ENCODE results near the gene PTGES3. TPM values are rescaled to one million over a fixed set of nuclear protein-coding genes. Genes with fewer than 3 reads are reported as not detected.

Gene PTGES3
- total and polyA plus RNA-seq, 10 of the 15 experiments (the other 5 are each of a cell fraction or from before 2014, with no cell fraction given), result 117 to 520 (median 175) TPM

GRCh38 chr12:56645717-56646446 lies 42.2 kb downstream of the PTGES3 start, which contains the start of gene ATP5F1B (continued):
- peak; percentile 57 to 66; a peak in 3 of 4 replicates for TF ChIP-seq IKZF2 (IDR thresholded peaks at IDR 0.05)
- peak; percentile 28 for TF ChIP-seq SIX5 (IDR thresholded peaks at IDR 0.05; ENCODE audit: low read depth, low read length, severe bottlenecking)
- TF ChIP-seq PAX5 (IDR thresholded peaks at IDR 0.05; ENCODE audit: borderline replicate concordance, low read depth, low read length), result no peak
- no peak for TF ChIP-seq BCL11A (IDR thresholded peaks at IDR 0.05; ENCODE audit: low read depth, low read length)
- peak; percentile 5; the same call in 1 of the 2 replicates for TF ChIP-seq NRF1 (conservative IDR thresholded peaks at IDR 0.05; ENCODE audit: low read depth, low read length)
- no peak for TF ChIP-seq NFXL1 (IDR thresholded peaks at IDR 0.05; ENCODE audit: borderline replicate concordance)
- no peak for TF ChIP-seq MEF2B (IDR thresholded peaks at IDR 0.05; ENCODE audit: partially characterized antibody, poor library complexity, severe bottlenecking)
- no peak for TF ChIP-seq CEBPB (IDR thresholded peaks at IDR 0.05; ENCODE audit: borderline replicate concordance in 1 of 2, low read depth in 2 of 2, low read length in 2 of 2)
- TF ChIP-seq HDGF (IDR thresholded peaks at IDR 0.05), result 0 out of 2 replicates have a peak, but pooled peaks have one; percentile 14
- TF ChIP-seq BMI1 (IDR thresholded peaks at IDR 0.05; ENCODE audit: borderline replicate concordance), result no peak
- TF ChIP-seq RBBP5 (conservative IDR thresholded peaks at IDR 0.05), result no peak
- TF ChIP-seq, protein P1, sequence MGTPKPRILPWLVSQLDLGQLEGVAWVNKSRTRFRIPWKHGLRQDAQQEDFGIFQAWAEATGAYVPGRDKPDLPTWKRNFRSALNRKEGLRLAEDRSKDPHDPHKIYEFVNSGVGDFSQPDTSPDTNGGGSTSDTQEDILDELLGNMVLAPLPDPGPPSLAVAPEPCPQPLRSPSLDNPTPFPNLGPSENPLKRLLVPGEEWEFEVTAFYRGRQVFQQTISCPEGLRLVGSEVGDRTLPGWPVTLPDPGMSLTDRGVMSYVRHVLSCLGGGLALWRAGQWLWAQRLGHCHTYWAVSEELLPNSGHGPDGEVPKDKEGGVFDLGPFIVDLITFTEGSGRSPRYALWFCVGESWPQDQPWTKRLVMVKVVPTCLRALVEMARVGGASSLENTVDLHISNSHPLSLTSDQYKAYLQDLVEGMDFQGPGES (IDR thresholded peaks at IDR 0.05), result peak; percentile 99
- no peak for TF ChIP-seq MTA3 (IDR thresholded peaks at IDR 0.05; ENCODE audit: borderline replicate concordance, low read length)
- TF ChIP-seq WRNIP1 (IDR thresholded peaks at IDR 0.05; ENCODE audit: borderline replicate concordance, low read depth, low read length), result no peak
- TF ChIP-seq PBX3 (IDR thresholded peaks at IDR 0.05; ENCODE audit: insufficient replicate concordance, low read depth, low read length), result peak; percentile 100
- peak; percentile 97 for TF ChIP-seq TAF1 (IDR thresholded peaks at IDR 0.05; ENCODE audit: borderline replicate concordance, low read depth, low read length)
- TF ChIP-seq, protein P2, sequence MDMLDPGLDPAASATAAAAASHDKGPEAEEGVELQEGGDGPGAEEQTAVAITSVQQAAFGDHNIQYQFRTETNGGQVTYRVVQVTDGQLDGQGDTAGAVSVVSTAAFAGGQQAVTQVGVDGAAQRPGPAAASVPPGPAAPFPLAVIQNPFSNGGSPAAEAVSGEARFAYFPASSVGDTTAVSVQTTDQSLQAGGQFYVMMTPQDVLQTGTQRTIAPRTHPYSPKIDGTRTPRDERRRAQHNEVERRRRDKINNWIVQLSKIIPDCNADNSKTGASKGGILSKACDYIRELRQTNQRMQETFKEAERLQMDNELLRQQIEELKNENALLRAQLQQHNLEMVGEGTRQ (IDR thresholded peaks at IDR 0.05; ENCODE audit: borderline replicate concordance, low read depth, low read length), result no peak
- TF ChIP-seq, protein P3, sequence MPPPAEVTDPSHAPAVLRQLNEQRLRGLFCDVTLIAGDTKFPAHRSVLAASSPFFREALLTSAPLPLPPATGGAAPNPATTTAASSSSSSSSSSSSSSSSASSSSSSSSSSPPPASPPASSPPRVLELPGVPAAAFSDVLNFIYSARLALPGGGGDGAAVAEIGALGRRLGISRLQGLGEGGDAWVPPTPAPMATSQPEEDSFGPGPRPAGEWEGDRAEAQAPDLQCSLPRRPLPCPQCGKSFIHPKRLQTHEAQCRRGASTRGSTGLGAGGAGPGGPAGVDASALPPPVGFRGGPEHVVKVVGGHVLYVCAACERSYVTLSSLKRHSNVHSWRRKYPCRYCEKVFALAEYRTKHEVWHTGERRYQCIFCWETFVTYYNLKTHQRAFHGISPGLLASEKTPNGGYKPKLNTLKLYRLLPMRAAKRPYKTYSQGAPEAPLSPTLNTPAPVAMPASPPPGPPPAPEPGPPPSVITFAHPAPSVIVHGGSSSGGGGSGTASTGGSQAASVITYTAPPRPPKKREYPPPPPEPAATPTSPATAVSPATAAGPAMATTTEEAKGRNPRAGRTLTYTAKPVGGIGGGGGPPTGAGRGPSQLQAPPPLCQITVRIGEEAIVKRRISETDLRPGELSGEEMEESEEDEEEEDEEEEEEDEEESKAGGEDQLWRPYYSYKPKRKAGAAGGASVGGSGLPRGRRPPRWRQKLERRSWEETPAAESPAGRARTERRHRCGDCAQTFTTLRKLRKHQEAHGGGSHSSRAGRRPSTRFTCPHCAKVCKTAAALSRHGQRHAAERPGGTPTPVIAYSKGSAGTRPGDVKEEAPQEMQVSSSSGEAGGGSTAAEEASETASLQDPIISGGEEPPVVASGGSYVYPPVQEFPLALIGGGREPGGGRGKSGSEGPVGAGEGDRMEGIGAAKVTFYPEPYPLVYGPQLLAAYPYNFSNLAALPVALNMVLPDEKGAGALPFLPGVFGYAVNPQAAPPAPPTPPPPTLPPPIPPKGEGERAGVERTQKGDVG (CRISPR knock-in tag; IDR thresholded peaks at IDR 0.05), result no peak
- TF ChIP-seq RCOR1 (conservative IDR thresholded peaks at IDR 0.05; ENCODE audit: low read depth, low read length), result no peak
- TF ChIP-seq KDM1A (IDR thresholded peaks at IDR 0.05; ENCODE audit: borderline replicate concordance), result no peak
- peak; percentile 86 for TF ChIP-seq NKRF (conservative IDR thresholded peaks at IDR 0.05)
- TF ChIP-seq EGR1 (IDR thresholded peaks at IDR 0.05; ENCODE audit: borderline replicate concordance in 1 of 2, low read depth in 2 of 2, low read length in 2 of 2), result no peak
